Tibial nerve (tissue), 4 donors: ENCODE measurements around the gene ATAD3B.

ENCODE experiments used
- CTCF ChIP-seq, 5 experiments: fragments of 200-600 bp in 3 of 5; fragments of 450-650 bp in 2 of 5; sonication (generic) in 3 of 5; IDR thresholded peaks; one replicate each; pipeline ENCODE4 v1.5.1; 2016 to 2019; ENCODE audit warnings: antibody characterized with exemption in 5 of 5, mild to moderate bottlenecking in 3 of 5, moderate library complexity in 2 of 5
- EP300 ChIP-seq, 2 donors: sonication (generic); formaldehyde crosslinking; IDR thresholded peaks; one replicate each; pipeline ENCODE4 v1.6.1; 2017; ENCODE audit warnings: antibody characterized with exemption in 2 of 2, mild to moderate bottlenecking in 1 of 2
- POLR2A ChIP-seq, 2 donors: fragments of 450-650 bp; IDR thresholded peaks; one replicate each; pipeline ENCODE4 v1.6.1; 2017; ENCODE audit warnings: antibody characterized with exemption in 2 of 2, mild to moderate bottlenecking in 2 of 2, moderate library complexity in 2 of 2

- TF ChIP-seq CTCF (IDR thresholded peaks at IDR 0.05) (no peak), POLR2A (IDR thresholded peaks at IDR 0.05) (no peak), EP300 (IDR thresholded peaks at IDR 0.05) (no peak)
Measured at GRCh38 chr1:1535201-1536018, 63.8 kb downstream of the ATAD3B start.
